MM.1S (cell line): Measurements from ENCODE around the gene ACSL6.

ENCODE experiments used
- CTCF ChIP-seq: fragments of 300-600 bp; sonication (generic); IDR thresholded peaks from 2 replicates; pipeline ENCODE4 v1.5.1; 2016; ENCODE audit warnings: antibody characterized with exemption, low read length, mixed read lengths
- EZH2 ChIP-seq: fragments of 300-600 bp; sonication (generic); optimal IDR thresholded peaks from 2 replicates; pipeline ENCODE3; 2017; ENCODE audit warnings: low read depth, mild to moderate bottlenecking, antibody characterized with exemption, low read length, mixed read lengths
- EZH2phosphoT487 ChIP-seq: fragments of 300-600 bp; sonication (generic); IDR thresholded peaks from 2 replicates; pipeline ENCODE4 v1.6.1; 2018; ENCODE audit warnings: antibody characterized with exemption, low read length

- TF ChIP-seq CTCF (no peak), EZH2phosphoT487 (no peak), EZH2 (no peak)
Measured at GRCh38 chr5:132019337-132019736, 7.9 kb upstream of the ACSL6 start.
